Measurements from ENCODE around the gene NEIL3.

DNA sequence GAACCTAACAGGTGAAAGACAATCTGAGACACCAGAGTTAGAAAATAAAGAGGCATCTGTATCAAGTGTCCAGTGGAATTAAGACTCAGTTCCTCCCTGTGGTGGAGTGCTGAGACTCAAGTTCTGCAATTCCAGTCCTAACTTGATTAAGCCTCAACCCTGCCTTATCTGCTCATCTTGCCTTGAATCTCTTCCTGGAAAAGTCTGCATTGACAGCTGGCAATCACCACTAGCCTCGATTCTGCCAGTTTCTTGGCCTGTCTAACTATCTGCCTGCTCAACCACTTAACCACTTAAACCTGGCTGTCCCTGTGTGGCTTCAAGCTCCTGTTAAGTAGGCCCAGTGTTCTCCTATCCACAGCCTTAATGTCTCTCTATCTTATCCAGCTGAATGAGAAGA, 22.4 kb upstream of the NEIL3 start:
- TF ChIP-seq EZH2 (IDR thresholded peaks at IDR 0.05; ENCODE audit: low read length), result no peak
- TF ChIP-seq, protein P1, sequence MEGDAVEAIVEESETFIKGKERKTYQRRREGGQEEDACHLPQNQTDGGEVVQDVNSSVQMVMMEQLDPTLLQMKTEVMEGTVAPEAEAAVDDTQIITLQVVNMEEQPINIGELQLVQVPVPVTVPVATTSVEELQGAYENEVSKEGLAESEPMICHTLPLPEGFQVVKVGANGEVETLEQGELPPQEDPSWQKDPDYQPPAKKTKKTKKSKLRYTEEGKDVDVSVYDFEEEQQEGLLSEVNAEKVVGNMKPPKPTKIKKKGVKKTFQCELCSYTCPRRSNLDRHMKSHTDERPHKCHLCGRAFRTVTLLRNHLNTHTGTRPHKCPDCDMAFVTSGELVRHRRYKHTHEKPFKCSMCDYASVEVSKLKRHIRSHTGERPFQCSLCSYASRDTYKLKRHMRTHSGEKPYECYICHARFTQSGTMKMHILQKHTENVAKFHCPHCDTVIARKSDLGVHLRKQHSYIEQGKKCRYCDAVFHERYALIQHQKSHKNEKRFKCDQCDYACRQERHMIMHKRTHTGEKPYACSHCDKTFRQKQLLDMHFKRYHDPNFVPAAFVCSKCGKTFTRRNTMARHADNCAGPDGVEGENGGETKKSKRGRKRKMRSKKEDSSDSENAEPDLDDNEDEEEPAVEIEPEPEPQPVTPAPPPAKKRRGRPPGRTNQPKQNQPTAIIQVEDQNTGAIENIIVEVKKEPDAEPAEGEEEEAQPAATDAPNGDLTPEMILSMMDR (optimal IDR thresholded peaks at IDR 0.05 in 1 of 3, IDR thresholded peaks at IDR 0.05 in 1 of 3, conservative IDR thresholded peaks at IDR 0.05 in 1 of 3; ENCODE audit: extremely low read depth in 1 of 3, insufficient read depth in 2 of 3, low read length in 3 of 3), result no peak

All from keratinocyte (primary cell).